GM21723 (cell line): ENCODE results near the gene FAM20C.
"Not testable (repeated sequence)": the region's sequence is repeated elsewhere in the genome, so short reads cannot be mapped to it uniquely, and the experiment has no call there.

Experiments used
- ATAC-seq: cut with Tn5 transposase; IDR thresholded peaks from one replicate; pipeline ENCODE4 v1.9.1; 2021; ENCODE audit warnings: mild to moderate bottlenecking, moderate library complexity; ENCODE audit not compliant: unreplicated experiment

FAM20C gene

DNA sequence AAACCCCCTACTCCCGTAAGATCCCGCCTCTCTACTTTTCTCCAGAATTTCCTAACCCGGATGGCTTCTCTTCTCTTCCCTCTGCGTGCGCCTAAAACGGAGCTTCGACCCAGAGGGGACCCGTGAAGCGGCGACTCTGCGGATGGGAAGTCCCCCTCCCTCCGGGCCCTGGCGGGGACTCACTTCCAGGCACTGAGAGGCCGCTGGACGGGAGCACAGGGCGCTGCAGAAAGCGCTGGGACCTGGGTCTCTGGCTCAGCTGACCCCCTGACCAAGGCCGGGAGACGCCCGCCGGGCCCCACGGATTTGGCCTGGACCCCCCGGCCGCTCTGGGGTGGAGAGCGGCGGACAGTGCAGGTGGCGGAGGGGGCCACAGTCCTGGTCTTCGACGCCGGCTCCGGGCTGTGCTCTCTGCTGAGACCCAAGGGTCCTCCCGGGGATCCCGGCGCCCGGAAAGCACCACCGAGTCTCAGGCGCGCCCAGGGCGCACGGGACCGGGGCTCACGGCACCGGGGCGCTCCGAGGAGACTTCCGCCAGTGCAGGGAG is 96.9 kb downstream of the FAM20C start:
- ATAC-seq = no peak

DNA sequence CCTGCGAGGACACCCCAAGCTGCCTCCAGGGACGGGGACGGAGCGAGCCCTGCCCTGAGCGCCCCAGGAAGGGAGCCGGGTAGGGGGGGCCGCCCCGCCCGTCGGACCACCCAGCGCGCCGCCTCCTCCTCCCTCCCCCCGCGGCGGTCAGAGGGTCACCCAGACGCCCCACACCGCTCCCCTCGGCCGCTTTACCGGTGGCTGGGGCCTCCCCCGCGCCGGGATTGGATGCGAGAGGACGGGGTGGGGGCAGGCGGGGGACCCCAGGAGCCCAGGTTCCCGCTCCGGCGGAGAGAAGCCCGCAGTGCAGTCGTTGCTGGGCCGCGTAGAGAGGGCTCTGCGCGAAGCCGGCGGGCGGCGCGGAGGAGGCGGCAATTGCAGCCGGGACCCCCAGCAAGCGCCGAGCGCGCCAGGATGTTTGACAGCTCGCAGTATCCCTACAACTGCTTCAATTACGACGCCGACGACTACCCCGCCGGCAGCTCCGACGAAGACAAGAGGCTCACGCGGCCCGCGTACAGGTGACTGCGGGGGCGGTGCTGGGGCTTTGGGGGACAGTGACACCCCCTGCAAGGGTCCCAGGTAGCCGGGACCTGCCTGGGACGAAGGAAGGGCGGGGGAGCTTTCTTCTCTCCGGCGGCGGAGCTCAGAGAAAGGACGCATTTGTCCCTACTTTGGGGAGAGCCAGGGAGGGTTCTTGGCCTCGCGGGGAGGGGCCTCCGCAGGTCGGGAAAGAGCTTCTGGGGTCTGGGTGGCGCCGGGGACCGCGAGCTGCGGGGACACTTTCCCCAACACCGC is 97.6 kb downstream of the FAM20C start, which contains the start of gene FOXL3:
TSS of gene FOXL3 (plus strand) at position 415 of the 798 bp plus-strand sequence. CDS start at position 415, 0 bp downstream.
- ATAC-seq = no peak

GRCh38 chr7:290554-291372 is 98.4 kb downstream of the FAM20C start:
- ATAC-seq = no peak

DNA sequence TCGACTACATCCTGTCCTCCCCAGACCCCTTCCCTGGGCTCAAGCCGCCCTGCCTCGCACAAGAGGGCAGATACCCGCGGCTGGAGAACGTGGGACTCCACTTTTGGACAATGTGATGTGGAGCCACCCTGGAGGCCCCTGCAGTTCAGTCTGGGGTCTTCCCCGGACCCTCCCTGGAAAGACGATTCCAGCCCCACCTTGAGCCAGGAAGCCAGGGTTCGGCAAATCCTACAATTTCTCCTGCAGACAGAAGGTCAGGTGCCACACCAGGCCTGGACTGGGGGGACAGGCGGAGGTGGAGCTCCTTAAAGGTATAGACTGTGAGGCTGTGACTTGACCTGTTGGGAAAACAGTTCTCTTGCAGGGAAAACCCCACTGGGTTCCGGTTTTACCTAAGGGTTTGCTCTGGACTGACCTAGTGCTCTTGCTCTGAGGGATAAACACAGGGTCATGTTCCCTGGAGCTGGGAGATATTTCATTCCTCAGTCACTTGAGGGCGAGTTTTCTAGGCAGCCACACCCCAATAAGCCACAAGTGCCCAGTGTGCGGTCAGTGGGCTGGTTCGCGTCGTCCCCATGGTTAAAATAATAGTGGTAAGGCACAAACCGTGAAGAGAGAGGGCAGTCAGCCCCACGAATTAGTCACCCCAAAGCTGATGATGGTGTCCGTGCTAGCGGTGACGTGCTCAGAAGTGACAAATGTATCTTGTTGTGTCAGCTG is 99.2 kb downstream of the FAM20C start:
- ATAC-seq = no peak

DNA sequence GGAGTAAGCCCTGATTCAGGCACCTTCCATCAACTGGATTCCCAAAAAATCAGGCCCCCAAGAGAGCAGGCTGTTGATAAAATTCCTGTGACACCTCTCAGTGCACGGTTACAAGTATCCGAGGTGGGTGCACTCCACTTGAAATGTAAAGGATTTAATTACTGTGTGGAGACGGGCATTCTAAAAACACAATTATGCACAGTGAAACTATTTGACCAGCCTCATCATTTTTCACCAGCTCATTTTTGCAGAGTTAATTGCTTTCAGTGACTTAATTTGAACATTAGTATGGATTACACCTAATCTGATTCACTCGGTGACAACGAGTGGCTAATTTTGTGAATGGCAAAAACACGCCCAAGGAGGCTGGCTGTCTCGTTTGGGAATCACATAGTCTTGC is 99.9 kb downstream of the FAM20C start:
- ATAC-seq = no peak

DNA sequence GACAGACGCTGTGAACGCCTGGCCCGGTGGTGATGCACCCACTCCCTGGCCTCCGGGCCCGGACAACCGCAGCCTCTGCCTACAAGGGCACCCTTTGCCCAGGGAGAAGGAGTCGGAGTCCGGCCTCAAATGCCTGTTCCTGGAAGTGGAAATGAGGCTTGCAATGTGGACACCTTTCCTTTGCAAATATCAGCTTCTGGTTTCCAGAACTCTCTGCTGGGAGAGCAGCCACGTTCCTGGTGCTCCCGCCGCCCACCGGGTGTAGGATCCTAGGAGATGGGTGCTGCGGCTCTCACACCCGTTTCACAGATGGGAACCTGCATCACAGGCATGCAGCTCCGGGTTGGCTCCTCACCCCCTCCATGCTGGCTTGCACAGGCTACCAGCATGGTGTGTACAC is 100.5 kb downstream of the FAM20C start:
- no peak for ATAC-seq

- no peak for ATAC-seq
These were observed 101.5 kb downstream of the FAM20C start for GRCh38 chr7:293681-294439.

GRCh38 chr7:294440-295154 is 102.2 kb downstream of the FAM20C start:
- no peak for ATAC-seq

DNA sequence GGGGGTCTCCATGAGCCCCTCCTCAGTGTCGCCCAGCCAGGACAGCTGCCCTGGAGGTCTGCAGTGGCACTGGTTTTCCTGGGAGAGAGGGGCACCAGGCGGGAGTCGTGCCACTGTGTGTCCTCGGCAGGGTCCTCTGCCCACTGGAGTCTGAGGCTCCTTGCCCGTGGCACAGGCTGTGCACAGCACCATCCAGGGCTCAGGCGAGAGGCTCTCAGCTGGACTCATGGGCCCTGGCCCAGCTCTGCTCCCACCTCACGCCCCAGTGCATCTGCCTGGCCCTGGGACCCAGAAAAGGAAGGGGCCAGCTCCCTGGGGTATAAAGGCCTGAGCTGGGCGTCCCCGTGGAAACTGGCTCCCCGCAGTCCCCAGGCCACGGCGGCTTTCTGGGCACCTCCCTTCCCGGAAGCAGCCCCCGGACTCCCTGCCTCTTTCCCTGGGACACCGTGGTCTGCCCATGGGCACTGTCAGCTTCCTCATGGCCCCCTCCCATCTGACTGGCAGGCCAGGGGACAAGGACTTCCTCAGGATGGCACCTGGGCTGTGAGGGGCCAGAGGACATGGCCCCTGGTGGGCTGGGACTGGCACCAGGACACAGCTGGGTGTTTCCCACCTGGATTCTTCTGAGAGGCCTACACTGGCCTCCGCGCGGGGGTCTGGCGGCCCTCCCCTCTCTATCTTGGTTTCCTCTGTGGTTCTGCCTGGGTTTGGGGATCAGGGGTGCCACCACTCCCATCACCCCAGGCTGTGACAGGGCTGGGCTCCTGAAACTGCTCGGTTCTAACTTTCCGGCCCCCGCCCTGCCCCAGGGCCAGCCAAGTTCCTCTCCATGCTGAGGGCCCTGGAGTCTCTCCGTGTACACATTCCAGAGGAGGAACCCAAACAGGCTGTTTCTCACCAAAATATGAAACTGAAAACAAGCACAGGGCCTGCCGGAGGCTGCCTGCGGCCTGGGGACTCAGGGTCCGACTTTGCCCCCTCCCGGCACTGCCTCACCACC is 103.1 kb downstream of the FAM20C start:
- ATAC-seq = no peak

DNA sequence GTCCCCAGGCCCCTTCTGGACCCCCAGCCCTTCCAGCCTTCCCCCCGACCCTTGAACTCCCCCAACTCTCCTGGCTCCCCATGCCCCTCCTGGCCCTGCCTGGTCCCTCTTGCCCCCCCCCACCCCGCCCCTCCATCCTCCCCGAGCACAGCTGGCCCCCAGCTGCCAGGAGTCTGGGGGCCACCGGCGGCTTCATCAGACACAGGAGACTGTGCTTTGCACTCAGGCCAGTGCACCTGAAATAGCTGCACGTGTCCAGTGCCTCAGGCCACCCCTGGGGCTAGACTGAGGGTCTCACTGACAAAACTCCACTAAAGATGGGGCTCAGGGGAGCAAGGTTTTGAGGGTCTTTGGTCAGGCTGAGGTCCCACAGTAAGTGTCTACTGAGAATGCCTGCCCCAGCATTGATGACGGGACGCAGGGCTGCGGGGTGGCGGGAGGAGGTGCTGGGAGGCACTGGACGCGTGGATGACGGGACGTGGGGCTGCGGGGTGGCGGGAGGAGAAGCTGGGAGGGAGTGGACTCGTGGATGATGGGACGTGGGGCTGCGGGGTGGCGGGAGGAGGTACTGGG is 104.1 kb downstream of the FAM20C start:
- ATAC-seq = no peak

- ATAC-seq = not testable (repeated sequence)
These were observed 104.8 kb downstream of the FAM20C start for GRCh38 chr7:297141-297540.

- no peak for ATAC-seq
These were observed 105.4 kb downstream of the FAM20C start for GRCh38 chr7:297611-298374.

DNA sequence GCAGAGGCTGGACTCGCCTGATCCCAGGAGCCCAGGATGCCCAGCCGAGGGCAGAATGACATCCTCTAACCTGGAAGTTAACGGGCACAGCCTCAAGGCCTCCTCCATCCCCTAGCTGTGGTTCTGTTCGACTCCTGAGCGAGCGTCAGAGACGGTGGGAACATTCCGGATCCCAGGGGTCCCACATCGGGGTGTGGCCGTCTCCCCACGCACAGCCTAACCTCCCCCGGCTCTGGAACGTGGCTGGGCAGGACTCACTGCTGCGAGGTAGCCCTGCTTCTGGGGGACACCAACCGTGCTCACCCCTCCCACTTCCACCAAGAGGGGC is 106.0 kb downstream of the FAM20C start:
- no peak for ATAC-seq

GRCh38 chr7:298743-299142 is 106.4 kb downstream of the FAM20C start:
- ATAC-seq = no peak

DNA sequence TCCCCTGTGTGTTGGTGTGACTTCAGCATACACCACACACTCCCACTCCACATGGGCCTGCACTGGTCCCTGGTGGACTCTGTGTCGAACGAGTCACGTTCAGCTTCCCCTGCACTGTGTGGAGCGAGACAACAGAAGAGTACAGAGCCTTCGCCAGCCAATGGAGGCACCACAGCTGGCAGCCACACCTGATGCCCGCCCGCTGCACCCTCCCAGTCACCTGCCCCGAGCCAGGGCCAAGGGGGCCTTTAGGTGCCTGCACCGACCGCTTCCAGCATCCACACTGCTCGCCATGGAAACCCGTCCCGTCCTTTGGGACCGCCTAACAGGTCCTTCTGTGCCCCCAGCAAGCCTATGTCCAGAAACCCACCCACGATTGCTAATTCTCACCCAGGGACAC is 106.8 kb downstream of the FAM20C start:
- ATAC-seq = no peak

GRCh38 chr7:299628-300027 is 107.3 kb downstream of the FAM20C start:
- ATAC-seq = no peak

GRCh38 chr7:300048-300447 is 107.7 kb downstream of the FAM20C start:
- no peak for ATAC-seq
